Endothelial cell (in vitro differentiated cells): ENCODE results near the gene CCDC3. TPM values are rescaled to one million over a fixed set of nuclear protein-coding genes. Genes with fewer than 3 reads are reported as not detected.

ENCODE experiments used
- DNase-seq: peaks from one replicate; pipeline ENCODE4 v3.0.0; 2021; ENCODE audit warnings: low spot score
- H3K27ac Mint-ChIP-seq: one replicate; pipeline ENCODE4 v1.8.0; 2021; ENCODE audit warnings: mixed read lengths, inconsistent platforms; ENCODE audit not compliant: unreplicated experiment
- H3K27me3 Mint-ChIP-seq: one replicate; pipeline ENCODE4 v1.8.0; 2021; ENCODE audit warnings: mild to moderate bottlenecking, moderate library complexity, mixed read lengths, inconsistent platforms; ENCODE audit not compliant: unreplicated experiment
- H3K36me3 Mint-ChIP-seq: one replicate; pipeline ENCODE4 v1.8.0; 2021; ENCODE audit warnings: mild to moderate bottlenecking, low read depth, mixed read lengths, inconsistent platforms; ENCODE audit not compliant: unreplicated experiment
- H3K4me1 Mint-ChIP-seq: one replicate; pipeline ENCODE4 v1.8.0; 2021; ENCODE audit warnings: mild to moderate bottlenecking, mixed read lengths, inconsistent platforms; ENCODE audit not compliant: unreplicated experiment
- H3K4me3 Mint-ChIP-seq: one replicate; pipeline ENCODE4 v1.8.0; 2021; ENCODE audit warnings: mild to moderate bottlenecking, mixed read lengths, inconsistent platforms; ENCODE audit not compliant: unreplicated experiment
- H3K9me3 Mint-ChIP-seq: one replicate; pipeline ENCODE4 v1.8.0; 2021; ENCODE audit warnings: mixed read lengths, inconsistent platforms; ENCODE audit not compliant: unreplicated experiment
- CTCF ChIP-seq: fragments of 200-600 bp; sonication (generic); IDR thresholded peaks from one replicate; pipeline ENCODE4 v1.5.0; 2021; ENCODE audit warnings: antibody characterized with exemption; ENCODE audit not compliant: unreplicated experiment
- total RNA-seq: library from RNA; stranded (reverse); fragmentation: NEBNext Ultra II Directional; extraction: Animal tissue kit (Norgen Biotek cat#: 25700); gene quantifications from one replicate; pipeline ENCODE4 v1.2.1, GENCODE V29; 2021; ENCODE audit not compliant: unreplicated experiment

The CCDC3 gene
- total RNA-seq, 1 donor from 2014 or later: 26.1 TPM

- Mint-ChIP-seq H3K4me1 (no peaks in the 10 kb centered on the region), H3K4me3 (no peak overlapping the region), H3K36me3 (no peaks in the 10 kb centered on the region), H3K27me3 (no peaks in the 10 kb centered on the region), H3K27ac (no peak overlapping the region), H3K9me3 (no peaks in the 10 kb centered on the region)
- DNase-seq: no peak
- no peak for TF ChIP-seq CTCF
These were observed 113.0 kb downstream of the CCDC3 start for GRCh38 chr10:12888470-12888869.

- TF ChIP-seq CTCF: no peak
- DNase-seq: no peak
- Mint-ChIP-seq H3K9me3 (no peaks in the 10 kb centered on the region), H3K27me3 (no peaks in the 10 kb centered on the region), H3K36me3 (no peaks in the 10 kb centered on the region), H3K4me1 (no peaks in the 10 kb centered on the region), H3K27ac (no peak overlapping the region), H3K4me3 (no peak overlapping the region)
These were observed 113.7 kb downstream of the CCDC3 start for GRCh38 chr10:12887780-12888179.

GRCh38 chr10:12884851-12885250 is 116.7 kb downstream of the CCDC3 start:
- Mint-ChIP-seq H3K27me3 (no peaks in the 10 kb centered on the region), H3K4me3 (no peak overlapping the region), H3K27ac (no peak overlapping the region), H3K36me3 (no peaks in the 10 kb centered on the region), H3K9me3 (no peaks in the 10 kb centered on the region), H3K4me1 (no peaks in the 10 kb centered on the region)
- TF ChIP-seq CTCF: no peak
- DNase-seq: no peak

- H3K4me1 Mint-ChIP-seq: no peaks in the 10 kb centered on the region
- H3K4me3 Mint-ChIP-seq: no peak overlapping the region
These were observed 121.1 kb downstream of the CCDC3 start for GRCh38 chr10:12880423-12880822.

GRCh38 chr10:12877150-12877549 is 124.4 kb downstream of the CCDC3 start:
- H3K27ac Mint-ChIP-seq: no peak overlapping the region
- DNase-seq: no peak
- no peaks in the 10 kb centered on the region for H3K4me1 Mint-ChIP-seq

More at GRCh38 chr10:12880423-12880822, 121.1 kb downstream of the CCDC3 start:
- H3K36me3 Mint-ChIP-seq: no peaks in the 10 kb centered on the region
- no peak for TF ChIP-seq CTCF
- H3K27me3 Mint-ChIP-seq: peaks cover 5% of the 10 kb centered on the region
- no peak for DNase-seq
- no peak overlapping the region for H3K27ac Mint-ChIP-seq
- no peaks in the 10 kb centered on the region for H3K9me3 Mint-ChIP-seq

More at GRCh38 chr10:12877150-12877549, 124.4 kb downstream of the CCDC3 start:
- H3K27me3 Mint-ChIP-seq: peaks cover 5% of the 10 kb centered on the region
- no peak for TF ChIP-seq CTCF
- H3K36me3 Mint-ChIP-seq: no peaks in the 10 kb centered on the region
- no peak overlapping the region for H3K4me3 Mint-ChIP-seq
- H3K9me3 Mint-ChIP-seq: no peaks in the 10 kb centered on the region
